GM18907 (cell line): ENCODE data around the gene PDZK1.
"Not testable (repeated sequence)": the region's sequence is repeated elsewhere in the genome, so short reads cannot be mapped to it uniquely, and the experiment has no call there.

ENCODE experiments used
- ATAC-seq: cut with Tn5 transposase; IDR thresholded peaks from one replicate; pipeline ENCODE4 v1.9.1; 2021; ENCODE audit warnings: mild to moderate bottlenecking, moderate library complexity; ENCODE audit not compliant: unreplicated experiment

PDZK1 gene

GRCh38 chr1:145710291-145711027 is 3.3 kb upstream of the PDZK1 start:
- ATAC-seq = no peak

GRCh38 chr1:145708063-145708462 is 895 bp upstream of the PDZK1 start:
- no peak for ATAC-seq

- no peak for ATAC-seq
Measured at GRCh38 chr1:145706086-145706664, 993 bp downstream of the PDZK1 start.

- ATAC-seq = no peak
Measured at GRCh38 chr1:145705622-145706021, 1.5 kb downstream of the PDZK1 start.

- ATAC-seq = no peak
Measured at GRCh38 chr1:145702826-145703225, 4.3 kb downstream of the PDZK1 start.

GRCh38 chr1:145702052-145702451 is 5.1 kb downstream of the PDZK1 start:
- ATAC-seq = no peak

- no peak for ATAC-seq
Measured at GRCh38 chr1:145701306-145701862, 5.8 kb downstream of the PDZK1 start.

- no peak for ATAC-seq
Measured at GRCh38 chr1:145696630-145696960, 10.6 kb downstream of the PDZK1 start.

- no peak for ATAC-seq
Measured at GRCh38 chr1:145695821-145696629, 11.1 kb downstream of the PDZK1 start.

- no peak for ATAC-seq
Measured at GRCh38 chr1:145692785-145693443, 14.3 kb downstream of the PDZK1 start.

- ATAC-seq = peak; percentile 60
Measured at GRCh38 chr1:145690587-145691558, 16.3 kb downstream of the PDZK1 start.

- ATAC-seq = no peak
Measured at GRCh38 chr1:145689922-145690321, 17.2 kb downstream of the PDZK1 start.

GRCh38 chr1:145688924-145689323 is 18.2 kb downstream of the PDZK1 start:
- ATAC-seq = no peak

- ATAC-seq = no peak
Measured at GRCh38 chr1:145688328-145688727, 18.8 kb downstream of the PDZK1 start.

- not testable (repeated sequence) for ATAC-seq
Measured at GRCh38 chr1:145686078-145686477, 21.1 kb downstream of the PDZK1 start.

- ATAC-seq = not testable (repeated sequence)
Measured at GRCh38 chr1:145684858-145685257, 22.3 kb downstream of the PDZK1 start.

- not testable (repeated sequence) for ATAC-seq
Measured at GRCh38 chr1:145673217-145673616, 34.0 kb downstream of the PDZK1 start.

GRCh38 chr1:145670995-145671745 is 36.0 kb downstream of the PDZK1 start:
- not testable (repeated sequence) for ATAC-seq

- ATAC-seq = not testable (repeated sequence)
Measured at GRCh38 chr1:145665015-145665414, 42.2 kb downstream of the PDZK1 start.
